Left ventricle myocardium superior (tissue), 1 donor: ENCODE measurements around the gene PRAMEF5. TPM values are rescaled to one million over a fixed set of nuclear protein-coding genes. Genes with fewer than 3 reads are reported as not detected.
"Not testable (repeated sequence)": the region's sequence is repeated elsewhere in the genome, so short reads cannot be mapped to it uniquely, and the experiment has no call there.

Experiments
- ATAC-seq: fragments of 200-7000 bp; cut with Tn5 transposase; one replicate; pipeline ENCODE4 v1.9.1; 2020; ENCODE audit warnings: mild to moderate bottlenecking, moderate library complexity
- DNase-seq: peaks from one replicate; pipeline ENCODE4 v3.0.0-alpha.2; 2020
- intact Hi-C: fragments of 100-400 bp; cut with micrococcal nuclease; formaldehyde crosslinking; loops from one replicate; pipeline ENCODE4 v1.11.0; 2022
- long read RNA-seq: library from polyadenylated mRNA; unstranded; transcript quantifications from one replicate; pipeline ENCODE4 v2.0.0, GENCODE V29; 2021
- total RNA-seq: library from RNA; stranded (reverse); fragmentation: NEBNext Ultra II Directional; extraction: Animal tissue kit (Norgen Biotek cat#: 25700); gene quantifications from one replicate; pipeline ENCODE4 v1.2.1, GENCODE V29; 2021
- donor health status: DM: no; HTN: yes; CAD: no; lungs with severe emphysema.

The PRAMEF5 gene
- not detected for total RNA-seq
- long read RNA-seq = 0 reads

DNA sequence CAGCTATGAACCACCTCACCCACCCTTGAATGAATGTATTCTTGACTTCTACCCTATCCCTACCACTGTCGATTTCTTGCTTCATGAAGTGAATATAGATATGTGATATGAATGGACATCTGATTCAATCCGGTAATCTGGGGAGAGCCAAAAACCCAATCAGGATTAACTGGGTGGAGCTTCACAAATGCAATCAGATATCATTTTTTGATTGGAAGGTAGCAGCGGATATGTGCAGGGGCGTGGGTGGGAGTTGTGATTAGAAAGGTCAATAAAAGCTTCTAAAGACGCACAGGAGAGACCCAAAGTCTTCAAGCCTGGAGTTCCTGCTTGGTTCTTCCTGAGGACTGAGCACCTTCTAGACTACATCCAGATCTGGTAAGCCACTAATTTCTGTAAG is at the start of gene PRAMEF5:
Gene PRAMEF5, plus strand, starts transcription at position 301 of the 400 bp plus-strand sequence. CDS start 5,071 bp downstream, outside the sequence.
- intact Hi-C loops, DNase-seq, ATAC-seq: not testable (repeated sequence)

- intact Hi-C loops, ATAC-seq, DNase-seq: not testable (repeated sequence)
Measured at GRCh38 chr1:13208712-13209111, 45.3 kb upstream of the PRAMEF5 start.

- DNase-seq, ATAC-seq, intact Hi-C loops: not testable (repeated sequence)
Measured at GRCh38 chr1:13216619-13217018, 37.4 kb upstream of the PRAMEF5 start.

DNA sequence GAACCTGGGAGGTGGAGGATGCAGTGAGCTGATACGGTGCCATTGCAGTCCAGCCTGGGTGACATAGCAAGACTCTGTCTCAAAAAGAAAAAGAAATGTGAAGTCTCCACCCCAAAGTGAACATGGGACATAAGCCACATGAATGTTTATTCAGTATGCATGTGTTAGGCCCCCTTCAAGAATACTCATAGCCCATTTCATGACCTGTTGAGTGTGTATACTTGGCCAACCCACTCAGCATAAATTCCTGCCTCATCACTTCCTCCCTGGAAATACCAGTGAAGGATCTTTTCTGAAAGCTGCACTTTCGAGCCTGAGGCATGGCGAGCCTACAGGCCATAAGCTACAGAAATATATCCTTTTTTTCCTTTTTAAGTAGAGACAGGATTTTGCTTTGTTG is 34.8 kb upstream of the PRAMEF5 start:
- ATAC-seq, DNase-seq, intact Hi-C loops: not testable (repeated sequence)

- DNase-seq, ATAC-seq, intact Hi-C loops: not testable (repeated sequence)
Measured at GRCh38 chr1:13222788-13223187, 31.2 kb upstream of the PRAMEF5 start.

DNA sequence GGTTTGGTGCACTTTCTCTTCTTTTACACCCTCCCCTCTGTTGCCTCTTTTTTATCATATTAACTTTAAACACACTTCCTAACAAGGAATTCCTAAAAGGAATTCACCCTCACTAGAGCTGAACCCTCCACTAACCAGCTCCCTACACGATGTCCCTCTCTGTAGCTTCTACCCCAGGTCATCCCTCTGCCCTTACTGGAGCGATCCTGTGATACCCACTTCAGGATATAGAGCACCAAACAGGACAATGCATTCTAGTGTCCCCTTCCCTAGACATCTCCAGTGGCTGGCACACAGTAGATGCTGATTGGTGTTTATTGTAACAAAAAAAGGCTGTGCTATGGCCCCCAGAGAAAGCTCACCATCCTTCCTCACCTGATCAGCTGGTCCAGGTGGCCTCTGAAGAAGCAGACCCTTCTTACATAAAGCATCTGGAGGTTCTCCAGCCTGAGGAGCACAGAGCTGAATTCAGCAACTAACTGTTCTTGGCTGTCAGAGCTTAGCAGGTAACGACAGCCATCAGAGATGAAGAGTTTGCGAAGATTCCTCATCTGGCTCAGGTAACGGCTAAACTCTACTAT is 29.4 kb upstream of the PRAMEF5 start:
- no peak for DNase-seq
- no peak for ATAC-seq
- intact Hi-C loops = no loop called here

DNA sequence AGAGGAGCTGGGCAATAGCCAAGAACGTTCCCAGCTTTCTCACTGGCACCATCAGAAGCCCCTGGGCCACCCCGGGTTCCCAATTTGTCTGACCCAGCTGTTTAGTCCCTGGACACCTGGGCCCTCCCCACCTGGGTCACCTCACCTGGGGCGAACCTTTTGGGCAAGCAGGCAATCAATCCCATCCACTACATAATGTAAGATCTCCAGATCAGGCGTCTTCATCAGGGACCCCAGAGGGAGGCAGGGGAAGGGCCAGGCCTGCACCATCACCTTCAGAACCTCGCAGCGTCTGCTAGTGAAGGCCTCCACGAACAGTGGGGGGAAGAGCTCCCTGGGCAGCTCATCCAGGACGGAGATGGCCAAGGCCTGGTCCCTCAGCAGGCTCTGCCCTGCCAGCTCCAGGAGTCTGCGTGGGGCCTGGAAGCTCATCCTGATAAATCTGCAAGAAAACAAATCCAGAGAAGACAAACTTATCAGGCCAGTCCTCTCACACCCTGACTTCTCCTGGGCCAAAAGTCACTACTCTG is 28.3 kb upstream of the PRAMEF5 start, which contains the start of gene PRAMEF18:
Gene PRAMEF18, minus strand, starts transcription at position 480 of the 530 bp plus-strand sequence. Its CDS starts 48 bp downstream, at position 432.
- DNase-seq, ATAC-seq, intact Hi-C loops: not testable (repeated sequence)

- ATAC-seq, intact Hi-C loops, DNase-seq: not testable (repeated sequence)
Measured at GRCh38 chr1:13227271-13228055, 26.5 kb upstream of the PRAMEF5 start.

GRCh38 chr1:13228343-13228781 is 25.6 kb upstream of the PRAMEF5 start:
- DNase-seq (no peak), ATAC-seq (no peak)
- intact Hi-C loops = no loop called here

GRCh38 chr1:13230096-13230495 is 23.9 kb upstream of the PRAMEF5 start:
- ATAC-seq, intact Hi-C loops: not testable (repeated sequence)

DNA sequence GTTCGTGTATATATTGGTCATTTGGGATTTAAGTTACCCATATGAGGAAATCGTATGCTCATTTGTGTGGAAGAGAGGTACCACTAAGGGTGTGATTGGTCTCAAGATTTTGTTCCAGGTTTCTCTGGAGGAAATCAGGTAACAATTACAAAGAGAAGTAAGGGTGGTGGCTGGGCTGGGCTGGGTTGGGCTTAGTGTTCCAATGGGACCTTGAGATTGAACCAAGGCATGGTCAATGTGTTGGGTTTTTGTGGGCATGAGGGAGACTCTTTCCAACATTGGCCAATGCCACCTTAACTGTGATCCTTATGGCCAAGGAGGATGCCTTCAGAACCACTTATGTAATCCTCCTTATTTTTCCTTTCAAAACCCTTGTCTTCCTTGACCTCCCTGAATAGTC is 23.4 kb upstream of the PRAMEF5 start:
- intact Hi-C loops, DNase-seq, ATAC-seq: not testable (repeated sequence)

More at GRCh38 chr1:13230096-13230495, 23.9 kb upstream of the PRAMEF5 start:
- DNase-seq = not testable (repeated sequence)

- ATAC-seq, DNase-seq, intact Hi-C loops: not testable (repeated sequence)
Measured at GRCh38 chr1:13231061-13231750, 22.8 kb upstream of the PRAMEF5 start.

DNA sequence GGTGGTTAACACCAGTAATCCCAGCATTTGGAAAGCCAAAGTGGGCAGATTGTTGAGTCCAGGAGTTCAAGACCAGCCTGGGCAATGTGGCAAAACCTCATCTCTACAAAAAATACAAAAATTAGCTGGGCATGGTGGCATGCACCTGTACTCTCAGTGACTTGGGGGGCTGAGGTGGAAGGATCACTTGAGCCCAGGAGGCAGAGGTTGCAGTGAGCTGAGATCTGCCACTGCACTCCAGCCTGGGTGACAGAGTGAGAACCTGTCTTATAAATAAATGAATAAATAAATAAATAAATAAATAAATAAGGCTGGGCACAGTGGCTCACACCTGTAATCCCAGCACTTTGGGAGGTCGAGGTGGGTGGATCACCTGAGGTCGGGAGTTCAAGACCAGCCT is 21.9 kb upstream of the PRAMEF5 start:
- intact Hi-C loops, DNase-seq, ATAC-seq: not testable (repeated sequence)

DNA sequence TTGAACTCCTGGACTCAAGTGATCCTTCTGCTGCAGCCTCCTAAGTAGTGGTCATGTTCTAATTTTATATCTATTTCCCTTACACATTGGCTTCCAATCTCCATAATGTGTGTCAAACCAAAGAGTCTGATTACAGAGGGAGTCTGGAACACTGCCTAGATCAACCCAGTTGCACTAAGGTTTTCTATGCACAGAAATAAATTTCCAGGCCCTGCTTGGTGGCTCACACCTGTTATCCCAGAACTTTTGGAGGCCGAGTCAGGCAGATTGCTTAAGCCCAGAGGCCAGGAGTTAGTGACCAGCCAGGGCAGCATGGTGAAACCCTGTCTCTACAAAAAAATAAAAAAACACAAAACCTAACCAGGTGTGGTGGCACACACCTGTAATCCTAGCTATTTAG is 19.9 kb upstream of the PRAMEF5 start:
- DNase-seq = not testable (repeated sequence)

GRCh38 chr1:13237572-13237971 is 16.4 kb upstream of the PRAMEF5 start:
- DNase-seq, ATAC-seq, intact Hi-C loops: not testable (repeated sequence)

More for the DNA sequence above, 19.9 kb upstream of the PRAMEF5 start:
- ATAC-seq, intact Hi-C loops: not testable (repeated sequence)

DNA sequence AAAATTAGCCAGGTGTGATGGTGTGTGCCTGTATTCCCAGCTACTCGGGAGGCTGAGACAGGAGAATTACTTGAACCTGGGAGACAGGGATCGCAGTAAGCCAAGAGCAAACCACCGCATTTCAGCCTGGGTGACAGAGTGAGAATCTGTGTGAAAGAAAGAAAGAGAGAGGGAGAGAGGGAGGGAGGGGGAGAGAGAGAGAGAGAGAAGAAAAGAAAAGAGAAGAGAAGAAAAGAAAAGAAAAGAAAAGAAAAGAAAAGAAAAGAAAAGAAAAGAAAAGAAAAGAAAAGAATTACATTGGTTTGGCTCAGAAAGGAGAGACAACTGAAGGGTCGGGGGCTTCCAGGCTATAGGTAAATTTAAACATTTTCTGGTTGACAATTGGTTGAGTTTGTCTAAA is 14.4 kb upstream of the PRAMEF5 start:
- ATAC-seq, DNase-seq, intact Hi-C loops: not testable (repeated sequence)

DNA sequence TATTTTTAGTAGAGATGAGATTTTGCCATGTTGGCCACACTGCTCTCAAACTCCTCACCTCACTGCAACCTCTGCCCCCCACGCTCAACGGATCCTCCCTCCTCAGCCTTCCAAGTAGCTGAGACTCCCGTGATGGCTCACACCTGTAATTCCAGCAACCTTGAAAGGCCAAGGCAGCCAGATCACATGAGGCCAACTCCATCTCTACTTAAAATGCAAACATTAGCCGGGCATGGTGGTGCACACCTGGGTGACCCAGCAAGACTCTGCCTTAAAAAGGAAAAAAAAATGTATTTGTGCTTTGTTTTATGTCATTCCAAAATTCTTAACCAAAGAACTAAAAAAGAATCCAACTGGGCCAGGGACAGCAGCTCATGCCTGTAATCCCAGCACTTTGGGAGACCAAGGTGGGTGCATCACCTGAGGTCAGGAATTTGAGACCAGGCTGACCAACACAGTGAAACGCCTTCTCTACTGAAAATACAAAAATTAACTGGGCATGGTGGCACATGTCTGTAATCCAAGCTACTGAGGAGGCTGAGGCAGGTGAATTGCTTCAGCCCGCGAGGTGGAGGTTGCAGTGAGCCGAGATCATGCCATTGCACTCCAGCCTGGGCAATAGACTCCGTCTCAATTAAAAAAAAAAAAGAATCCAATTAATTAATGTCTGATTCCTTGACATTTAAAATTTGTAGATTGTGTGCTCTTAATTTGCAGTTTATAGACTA is 10.3 kb upstream of the PRAMEF5 start:
- ATAC-seq, DNase-seq, intact Hi-C loops: not testable (repeated sequence)

GRCh38 chr1:13245841-13246553 is 8.0 kb upstream of the PRAMEF5 start:
- DNase-seq, ATAC-seq, intact Hi-C loops: not testable (repeated sequence)
